Activated CD4-positive, alpha-beta T cell treated with anti-CD3 and anti-CD28 coated beads, Interleukin-2, amount 10 ng/mL, durations not matched to agents 24 days and 14 days (primary cell): ENCODE measurements around the gene LMF1. TPM values are rescaled to one million over a fixed set of nuclear protein-coding genes. Genes with fewer than 3 reads are reported as not detected.

Source experiments
- DNase-seq: peaks from one replicate; pipeline ENCODE4 v3.0.0; 2022
- H3K27ac Mint-ChIP-seq: one replicate; pipeline ENCODE4 v1.8.0; 2022; ENCODE audit warnings: mild to moderate bottlenecking, mixed read lengths
- H3K27me3 Mint-ChIP-seq: one replicate; pipeline ENCODE4 v1.8.0; 2022; ENCODE audit warnings: mixed read lengths
- H3K36me3 Mint-ChIP-seq: one replicate; pipeline ENCODE4 v1.8.0; 2022; ENCODE audit warnings: low read depth, mild to moderate bottlenecking, mixed read lengths
- H3K4me1 Mint-ChIP-seq: one replicate; pipeline ENCODE4 v1.8.0; 2021; ENCODE audit warnings: mixed read lengths
- H3K4me3 Mint-ChIP-seq: one replicate; pipeline ENCODE4 v1.8.0; 2022; ENCODE audit warnings: mild to moderate bottlenecking, moderate library complexity, mixed read lengths
- H3K9me3 Mint-ChIP-seq: one replicate; pipeline ENCODE4 v1.8.0; 2021; ENCODE audit warnings: mixed read lengths
- intact Hi-C: fragments of 100-400 bp; cut with micrococcal nuclease; formaldehyde crosslinking; loops from one replicate; pipeline ENCODE4 v1.15.1; 2023
- total RNA-seq: library from RNA; stranded (reverse); gene quantifications from 2 replicates; pipeline ENCODE4 v1.2.3, GENCODE V29; 2022

The LMF1 gene
- total RNA-seq, 1 donor from 2014 or later = 11.9 TPM

GRCh38 chr16:984736-985636, 14.2 kb upstream of the LMF1 start:
- Mint-ChIP-seq H3K27me3 (peaks cover 9% of the 10 kb centered on the region), H3K4me1 (no peaks in the 10 kb centered on the region), H3K9me3 (no peaks in the 10 kb centered on the region), H3K36me3 (no peaks in the 10 kb centered on the region), H3K4me3 (no peak overlapping the region), H3K27ac (no peak overlapping the region)
- intact Hi-C loops = no loop called here
- no peak for DNase-seq

- DNase-seq = no peak
- no peak overlapping the region for H3K27ac Mint-ChIP-seq
- H3K9me3 Mint-ChIP-seq = no peaks in the 10 kb centered on the region
- H3K36me3 Mint-ChIP-seq = no peaks in the 10 kb centered on the region
- no peak overlapping the region for H3K4me3 Mint-ChIP-seq
- intact Hi-C loops = no loop called here
- no peaks in the 10 kb centered on the region for H3K4me1 Mint-ChIP-seq
- peaks cover 14% of the 10 kb centered on the region for H3K27me3 Mint-ChIP-seq
Measured at GRCh38 chr16:984121-984694, 13.4 kb upstream of the LMF1 start.

- Mint-ChIP-seq H3K27me3 (peaks cover 18% of the 10 kb centered on the region), H3K36me3 (no peaks in the 10 kb centered on the region), H3K27ac (no peak overlapping the region), H3K4me3 (peak overlapping the region; percentile 49), H3K9me3 (no peaks in the 10 kb centered on the region), H3K4me1 (no peaks in the 10 kb centered on the region)
- intact Hi-C loops = no loop called here
- no peak for DNase-seq
Measured at GRCh38 chr16:983044-984030, 12.6 kb upstream of the LMF1 start.

GRCh38 chr16:982145-983043, 11.6 kb upstream of the LMF1 start:
- Mint-ChIP-seq H3K36me3 (no peaks in the 10 kb centered on the region), H3K4me1 (peaks cover 4% of the 10 kb centered on the region), H3K4me3 (peak overlapping the region; percentile 49), H3K27me3 (peaks cover 24% of the 10 kb centered on the region), H3K27ac (no peak overlapping the region), H3K9me3 (no peaks in the 10 kb centered on the region)
- DNase-seq = no peak
- intact Hi-C loops = no loop called here

GRCh38 chr16:981695-982144, 10.9 kb upstream of the LMF1 start, which contains the start of gene SOX8:
Gene SOX8, plus strand, starts transcription at chr16:981770. Its CDS starts 153 bp downstream, at chr16:981923.
- intact Hi-C loops = loop anchor here (1.0 kb wide), 1 partner anchor 11 kb away; the partner anchor contains the start of gene LMF1

GRCh38 chr16:980595-980854, 9.7 kb upstream of the LMF1 start:
- H3K9me3 Mint-ChIP-seq = no peaks in the 10 kb centered on the region
- intact Hi-C loops = no loop called here
- no peaks in the 10 kb centered on the region for H3K36me3 Mint-ChIP-seq
- no peak overlapping the region for H3K27ac Mint-ChIP-seq
- peaks cover 4% of the 10 kb centered on the region for H3K4me1 Mint-ChIP-seq
- no peak for DNase-seq
- H3K27me3 Mint-ChIP-seq = peaks cover 24% of the 10 kb centered on the region
- no peak overlapping the region for H3K4me3 Mint-ChIP-seq

More at GRCh38 chr16:981695-982144, 10.9 kb upstream of the LMF1 start, which contains the start of gene SOX8:
- Mint-ChIP-seq H3K4me3 (peak within 1 kb of the TSS; percentile 83), H3K9me3 (no peaks in the 10 kb centered on the region), H3K4me1 (peaks cover 4% of the 10 kb centered on the region), H3K27me3 (peaks cover 24% of the 10 kb centered on the region), H3K27ac (peak within 1 kb of the TSS; percentile 77), H3K36me3 (no peaks in the 10 kb centered on the region)
- no peak for DNase-seq

GRCh38 chr16:979859-980594, 9.2 kb upstream of the LMF1 start:
- peaks cover 4% of the 10 kb centered on the region for H3K4me1 Mint-ChIP-seq
- H3K4me3 Mint-ChIP-seq = peak overlapping the region; percentile 10
- no peaks in the 10 kb centered on the region for H3K36me3 Mint-ChIP-seq
- DNase-seq = no peak
- peaks cover 24% of the 10 kb centered on the region for H3K27me3 Mint-ChIP-seq
- H3K9me3 Mint-ChIP-seq = no peaks in the 10 kb centered on the region
- no peak overlapping the region for H3K27ac Mint-ChIP-seq
- intact Hi-C loops = no loop called here

- Mint-ChIP-seq H3K9me3 (no peaks in the 10 kb centered on the region), H3K4me3 (no peak overlapping the region), H3K27me3 (peaks cover 24% of the 10 kb centered on the region), H3K36me3 (no peaks in the 10 kb centered on the region), H3K4me1 (peaks cover 4% of the 10 kb centered on the region), H3K27ac (no peak overlapping the region)
- DNase-seq = no peak
- intact Hi-C loops = no loop called here
Measured at GRCh38 chr16:979147-979546, 8.4 kb upstream of the LMF1 start.

GRCh38 chr16:978403-978802, 7.6 kb upstream of the LMF1 start:
- Mint-ChIP-seq H3K9me3 (no peaks in the 10 kb centered on the region), H3K36me3 (no peaks in the 10 kb centered on the region), H3K4me3 (no peak overlapping the region), H3K4me1 (peaks cover 4% of the 10 kb centered on the region), H3K27ac (no peak overlapping the region), H3K27me3 (peaks cover 24% of the 10 kb centered on the region)
- intact Hi-C loops = no loop called here
- DNase-seq = no peak

GRCh38 chr16:977896-978295, 7.1 kb upstream of the LMF1 start:
- DNase-seq = no peak
- intact Hi-C loops = no loop called here
- peaks cover 22% of the 10 kb centered on the region for H3K27me3 Mint-ChIP-seq
- H3K9me3 Mint-ChIP-seq = no peaks in the 10 kb centered on the region
- H3K36me3 Mint-ChIP-seq = no peaks in the 10 kb centered on the region
- peak overlapping the region; percentile 2 for H3K27ac Mint-ChIP-seq
- H3K4me3 Mint-ChIP-seq = no peak overlapping the region
- peaks cover 4% of the 10 kb centered on the region for H3K4me1 Mint-ChIP-seq

- no peak overlapping the region for H3K4me3 Mint-ChIP-seq
- intact Hi-C loops = no loop called here
- H3K27ac Mint-ChIP-seq = no peak overlapping the region
- no peak for DNase-seq
- H3K9me3 Mint-ChIP-seq = no peaks in the 10 kb centered on the region
- peaks cover 4% of the 10 kb centered on the region for H3K4me1 Mint-ChIP-seq
- H3K27me3 Mint-ChIP-seq = peaks cover 19% of the 10 kb centered on the region
- no peaks in the 10 kb centered on the region for H3K36me3 Mint-ChIP-seq
Measured at GRCh38 chr16:977081-977701, 6.4 kb upstream of the LMF1 start.

GRCh38 chr16:976389-976931, 5.7 kb upstream of the LMF1 start:
- Mint-ChIP-seq H3K27ac (no peak overlapping the region), H3K9me3 (no peaks in the 10 kb centered on the region), H3K27me3 (peaks cover 24% of the 10 kb centered on the region), H3K4me1 (peaks cover 7% of the 10 kb centered on the region), H3K36me3 (no peaks in the 10 kb centered on the region), H3K4me3 (no peak overlapping the region)
- DNase-seq = peak; percentile 74
- intact Hi-C loops = no loop called here
